CD4-positive, alpha-beta T cell treated with Interleukin-15 for 1 hour (primary cell): ENCODE data around the gene ADORA1.

ENCODE experiments used
- DNase-seq: peaks from one replicate; pipeline ENCODE4 v3.0.0-alpha.2; 2020

The ADORA1 gene

DNA sequence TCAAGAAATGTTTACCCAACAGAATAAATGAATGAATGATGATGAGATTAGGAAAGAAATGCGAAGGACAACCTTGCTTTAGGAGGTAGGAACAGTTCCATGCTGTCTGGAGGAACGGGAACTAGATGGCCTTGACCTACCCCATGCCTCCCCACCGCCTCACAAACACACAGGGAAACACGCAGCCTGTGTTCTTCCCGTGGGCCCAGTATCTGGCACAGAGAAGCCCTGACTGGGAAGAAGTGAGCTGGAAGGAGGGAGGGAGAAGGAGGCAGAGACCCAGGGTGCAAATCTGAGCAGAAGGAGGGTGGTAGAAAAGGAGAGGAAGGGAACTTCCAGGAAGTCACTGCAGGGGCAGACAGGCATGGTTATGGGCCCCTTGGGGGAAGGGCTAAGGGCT lies 3.5 kb upstream of the ADORA1 start:
- DNase-seq, result no peak

DNA sequence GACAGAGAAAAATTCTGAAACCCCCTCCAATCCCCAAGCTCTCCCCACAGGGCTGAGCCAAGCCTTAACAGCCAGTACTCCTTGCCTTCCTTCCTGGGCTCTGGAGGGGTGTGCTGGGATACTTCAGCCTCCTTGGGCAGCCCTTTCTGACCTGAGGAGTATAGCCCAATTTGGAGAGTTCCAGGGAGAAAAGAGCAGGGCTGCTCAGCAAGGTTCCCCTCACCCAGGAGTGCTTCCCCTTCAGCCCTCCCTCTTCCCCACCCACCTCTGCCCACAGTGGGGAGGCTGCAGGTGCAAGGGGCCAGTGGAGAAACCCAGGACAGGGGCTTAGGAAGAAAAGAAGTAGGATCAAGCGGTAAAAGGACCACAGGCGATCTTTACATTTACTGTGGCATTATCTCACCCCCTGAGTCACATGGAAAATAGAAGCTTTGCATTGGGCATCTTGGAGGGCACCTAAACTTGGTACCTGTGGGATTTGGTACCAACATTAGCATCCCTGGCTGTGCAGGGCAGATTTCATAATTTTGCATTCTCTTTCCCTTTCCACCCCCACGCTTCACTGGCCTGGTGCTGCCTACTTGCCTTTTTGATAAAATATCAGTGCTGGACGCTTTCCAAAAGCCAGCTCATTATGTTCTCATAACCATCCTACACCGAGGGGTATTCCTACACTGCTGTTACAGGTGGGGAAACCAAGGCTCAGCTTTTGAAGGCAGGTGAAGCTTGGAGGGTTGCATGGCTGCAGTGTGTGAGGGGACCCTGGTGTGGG lies 2.8 kb upstream of the ADORA1 start:
- no peak for DNase-seq

DNA sequence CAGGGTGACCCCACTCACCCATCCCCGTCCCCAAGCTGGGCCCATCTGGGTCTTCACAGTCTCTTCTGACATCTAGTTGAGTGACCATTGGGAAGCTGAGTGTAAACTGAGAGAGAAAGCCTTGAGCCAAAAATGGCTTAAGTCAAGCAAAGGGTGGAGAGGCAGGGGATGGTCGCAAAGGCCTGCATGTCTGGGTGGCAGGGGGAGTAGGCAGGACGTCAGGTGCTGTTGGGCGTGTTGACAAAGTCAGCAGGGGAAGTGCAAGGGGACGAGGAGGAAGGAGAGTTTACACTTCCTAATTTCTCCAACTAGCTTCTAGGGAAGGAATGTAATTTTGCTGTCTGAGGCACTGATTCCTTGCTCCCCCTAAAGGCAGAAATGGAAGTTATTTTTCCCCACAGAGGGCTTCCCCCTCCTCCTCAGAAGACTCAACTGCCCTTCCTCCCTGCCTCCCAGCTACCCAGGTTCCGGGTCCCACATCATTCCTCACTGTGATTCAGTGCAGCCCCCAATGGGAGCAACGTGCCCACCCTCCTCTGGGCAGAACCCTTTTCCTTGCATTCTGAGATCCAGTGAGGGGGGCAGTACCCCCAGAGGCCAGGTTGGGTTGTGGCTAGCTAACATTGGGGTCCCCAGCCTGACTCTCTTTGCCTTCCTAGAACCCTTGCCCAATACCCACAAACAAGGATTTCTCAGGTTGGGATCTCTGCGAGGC lies 1.2 kb upstream of the ADORA1 start:
- no peak for DNase-seq

GRCh38 chr1:203126866-203127665 lies 460 bp upstream of the ADORA1 start:
- no peak for DNase-seq

DNA sequence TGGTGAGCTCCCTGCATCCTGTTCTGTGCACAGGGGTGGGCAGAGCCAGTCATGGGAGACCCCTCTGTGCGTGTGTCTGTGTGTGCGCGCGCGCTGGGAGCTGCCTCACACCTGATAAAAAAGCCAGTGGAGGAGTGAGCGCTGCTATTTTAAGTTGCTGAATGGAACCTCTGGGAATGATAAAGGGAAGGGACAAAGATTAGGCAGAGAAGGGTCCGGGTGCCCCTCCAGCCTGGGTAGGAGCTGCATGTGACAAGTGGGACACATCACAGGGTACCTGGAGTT lies 847 bp downstream of the ADORA1 start:
- no peak for DNase-seq

- no peak for DNase-seq
Observed at GRCh38 chr1:203128716-203129500, 1.4 kb downstream of the ADORA1 start.

GRCh38 chr1:203129501-203130231 lies 2.1 kb downstream of the ADORA1 start:
- no peak for DNase-seq

DNA sequence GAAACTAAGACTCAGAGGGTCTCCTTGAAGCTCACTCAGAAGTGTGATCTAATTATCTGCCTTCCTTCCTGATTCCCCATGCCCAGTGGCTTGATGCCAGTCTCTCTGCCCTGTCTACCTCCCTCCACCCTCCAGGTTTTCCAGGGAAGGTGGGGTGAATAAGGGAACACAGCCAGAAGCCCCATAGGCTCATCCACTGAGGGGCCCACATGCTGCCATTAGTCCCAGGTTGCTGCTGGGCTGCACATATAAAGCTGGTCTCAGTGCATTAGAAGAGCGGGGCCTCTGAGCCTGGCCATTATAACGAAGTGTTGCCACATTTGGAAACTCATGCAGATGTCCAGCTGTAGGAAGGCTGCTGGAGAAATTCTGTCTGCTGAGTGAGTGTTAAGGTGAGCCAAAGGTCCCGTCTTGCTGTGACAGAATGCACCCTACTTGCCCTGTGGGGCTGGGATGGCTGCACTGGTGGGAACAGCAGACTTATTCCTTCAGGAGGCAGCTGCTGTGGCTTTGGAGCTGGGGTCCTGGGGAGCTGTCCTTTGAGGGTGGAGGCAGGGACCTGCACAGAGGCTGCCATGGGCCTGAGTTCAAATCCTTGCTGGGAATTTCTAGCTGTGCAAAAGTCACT lies 2.9 kb downstream of the ADORA1 start:
- DNase-seq, result no peak

- DNase-seq, result no peak
Observed at GRCh38 chr1:203131548-203132200, 4.1 kb downstream of the ADORA1 start.

- no peak for DNase-seq
Observed at GRCh38 chr1:203133970-203134725, 6.6 kb downstream of the ADORA1 start.

DNA sequence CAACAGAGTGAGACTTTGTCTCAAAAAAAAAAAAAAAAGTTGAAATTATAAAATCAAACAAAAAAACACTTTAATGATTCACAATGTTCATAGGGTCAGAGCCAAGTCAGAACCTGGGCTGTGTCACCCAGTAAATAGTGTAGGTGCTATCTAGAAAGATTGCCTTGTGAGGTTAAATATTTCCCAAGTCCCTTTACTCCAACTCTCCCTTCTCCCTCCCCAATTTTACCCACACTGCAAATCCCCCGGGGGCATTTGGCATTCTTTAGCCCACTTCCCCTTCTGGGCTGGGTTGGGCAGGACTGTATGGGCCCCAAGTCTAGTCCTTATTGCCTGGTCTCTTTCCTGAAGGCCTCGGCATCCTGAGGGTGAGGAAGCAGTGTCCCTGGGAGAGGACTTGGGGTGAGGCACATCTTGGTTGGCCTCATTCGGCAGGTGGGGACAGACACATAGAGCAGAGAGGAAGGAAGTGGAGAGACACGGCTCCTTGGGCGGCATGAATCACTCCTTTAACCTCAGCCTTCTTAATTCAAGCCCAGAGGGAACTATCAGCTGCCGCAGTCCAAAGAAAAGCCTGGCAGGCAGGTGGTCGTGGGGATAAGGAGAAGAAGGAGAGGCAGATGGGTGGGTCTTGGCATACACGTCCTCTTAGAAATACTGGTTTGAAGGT lies 8.2 kb downstream of the ADORA1 start:
- DNase-seq, result no peak

- no peak for DNase-seq
Observed at GRCh38 chr1:203136409-203137042, 9.0 kb downstream of the ADORA1 start.

DNA sequence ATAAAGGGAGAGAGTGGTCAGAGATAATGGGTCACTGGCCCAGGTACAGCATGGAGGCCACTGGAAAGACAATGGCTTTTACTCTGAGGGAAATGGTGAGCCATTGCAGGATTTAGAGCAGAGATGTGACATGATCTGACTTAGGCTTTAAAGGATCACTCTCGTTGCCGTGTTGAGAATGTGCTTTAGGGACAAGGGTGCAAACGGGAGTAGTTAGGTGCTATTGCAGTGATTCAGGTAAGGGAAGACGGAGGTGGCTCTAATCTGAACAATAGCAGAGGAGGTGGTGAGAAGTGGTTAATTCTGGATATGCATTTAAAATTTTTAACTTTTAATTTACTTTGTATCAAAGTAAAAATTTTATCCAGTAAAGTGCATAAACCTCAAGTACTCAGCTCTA lies 9.8 kb downstream of the ADORA1 start:
- no peak for DNase-seq

GRCh38 chr1:203138066-203138465 lies 10.5 kb downstream of the ADORA1 start:
- DNase-seq, result no peak

GRCh38 chr1:203139976-203140475 lies 12.5 kb downstream of the ADORA1 start:
- no peak for DNase-seq

DNA sequence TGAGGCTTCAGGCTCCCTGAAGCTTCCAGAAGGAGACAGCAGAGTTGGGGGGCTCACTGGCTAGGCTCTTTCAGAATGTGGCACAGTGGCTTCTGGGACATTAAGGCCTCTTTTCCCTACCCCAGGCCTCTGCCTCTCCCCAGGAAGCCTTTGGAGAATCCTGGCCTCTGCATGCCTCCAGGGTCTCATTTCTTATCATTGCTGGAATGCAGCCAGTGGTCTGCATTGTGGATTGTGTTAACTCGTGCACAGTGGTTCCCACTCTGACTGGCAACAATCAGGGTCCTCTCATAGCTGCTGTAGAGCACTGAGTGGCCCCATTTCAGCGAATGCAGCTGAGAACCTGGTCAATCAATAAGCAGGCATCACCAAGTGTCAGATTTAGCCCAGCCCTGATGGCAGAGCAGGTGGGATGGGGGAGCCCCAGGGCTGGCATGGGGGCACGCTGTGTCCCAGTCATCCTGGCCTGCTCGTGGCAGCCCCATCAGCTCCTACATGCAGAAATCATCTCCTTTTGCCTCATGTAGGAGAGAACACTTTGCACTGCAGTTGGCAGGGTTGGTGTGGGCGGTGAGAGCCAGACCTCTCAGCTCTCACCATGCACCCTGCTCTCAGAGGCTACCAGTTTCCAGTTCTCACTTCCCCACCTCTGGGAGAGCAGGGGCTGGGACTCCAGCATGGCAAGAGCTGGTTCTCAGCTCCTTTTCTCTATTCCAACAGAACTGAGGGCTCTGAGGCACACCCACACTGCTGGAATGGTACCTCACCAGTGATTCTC lies 13.4 kb downstream of the ADORA1 start:
- no peak for DNase-seq

DNA sequence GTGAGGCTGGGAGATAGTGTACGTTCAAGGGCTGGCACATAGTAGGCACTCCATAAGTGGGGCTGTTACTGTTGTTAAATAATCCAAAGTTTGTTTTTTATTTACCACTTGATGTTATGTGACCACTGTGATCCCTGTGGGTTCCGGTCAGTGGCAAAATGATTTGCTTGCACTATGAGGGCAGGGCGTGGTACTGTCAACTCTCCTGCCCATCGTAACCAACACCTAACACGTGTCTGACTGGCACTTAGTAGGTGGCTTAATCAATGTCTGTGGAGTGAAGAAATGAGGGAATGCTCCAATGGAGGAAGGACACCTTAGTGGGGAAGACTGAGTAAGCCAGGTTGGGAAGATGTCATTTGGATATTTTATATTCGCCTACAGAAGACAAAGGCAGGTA lies 14.6 kb downstream of the ADORA1 start:
- DNase-seq, result no peak

GRCh38 chr1:203142684-203143408 lies 15.3 kb downstream of the ADORA1 start:
- no peak for DNase-seq
